ENCODE results near the gene P3H4. TPM values are rescaled to one million over a fixed set of nuclear protein-coding genes. Genes with fewer than 3 reads are reported as not detected.
"Not testable (repeated sequence)": the region's sequence is repeated elsewhere in the genome, so short reads cannot be mapped to it uniquely, and the experiment has no call there.

P3H4 gene, protein sequence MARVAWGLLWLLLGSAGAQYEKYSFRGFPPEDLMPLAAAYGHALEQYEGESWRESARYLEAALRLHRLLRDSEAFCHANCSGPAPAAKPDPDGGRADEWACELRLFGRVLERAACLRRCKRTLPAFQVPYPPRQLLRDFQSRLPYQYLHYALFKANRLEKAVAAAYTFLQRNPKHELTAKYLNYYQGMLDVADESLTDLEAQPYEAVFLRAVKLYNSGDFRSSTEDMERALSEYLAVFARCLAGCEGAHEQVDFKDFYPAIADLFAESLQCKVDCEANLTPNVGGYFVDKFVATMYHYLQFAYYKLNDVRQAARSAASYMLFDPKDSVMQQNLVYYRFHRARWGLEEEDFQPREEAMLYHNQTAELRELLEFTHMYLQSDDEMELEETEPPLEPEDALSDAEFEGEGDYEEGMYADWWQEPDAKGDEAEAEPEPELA
- total RNA-seq, result 32.3 and 42.5 TPM in 2 replicates

DNA sequence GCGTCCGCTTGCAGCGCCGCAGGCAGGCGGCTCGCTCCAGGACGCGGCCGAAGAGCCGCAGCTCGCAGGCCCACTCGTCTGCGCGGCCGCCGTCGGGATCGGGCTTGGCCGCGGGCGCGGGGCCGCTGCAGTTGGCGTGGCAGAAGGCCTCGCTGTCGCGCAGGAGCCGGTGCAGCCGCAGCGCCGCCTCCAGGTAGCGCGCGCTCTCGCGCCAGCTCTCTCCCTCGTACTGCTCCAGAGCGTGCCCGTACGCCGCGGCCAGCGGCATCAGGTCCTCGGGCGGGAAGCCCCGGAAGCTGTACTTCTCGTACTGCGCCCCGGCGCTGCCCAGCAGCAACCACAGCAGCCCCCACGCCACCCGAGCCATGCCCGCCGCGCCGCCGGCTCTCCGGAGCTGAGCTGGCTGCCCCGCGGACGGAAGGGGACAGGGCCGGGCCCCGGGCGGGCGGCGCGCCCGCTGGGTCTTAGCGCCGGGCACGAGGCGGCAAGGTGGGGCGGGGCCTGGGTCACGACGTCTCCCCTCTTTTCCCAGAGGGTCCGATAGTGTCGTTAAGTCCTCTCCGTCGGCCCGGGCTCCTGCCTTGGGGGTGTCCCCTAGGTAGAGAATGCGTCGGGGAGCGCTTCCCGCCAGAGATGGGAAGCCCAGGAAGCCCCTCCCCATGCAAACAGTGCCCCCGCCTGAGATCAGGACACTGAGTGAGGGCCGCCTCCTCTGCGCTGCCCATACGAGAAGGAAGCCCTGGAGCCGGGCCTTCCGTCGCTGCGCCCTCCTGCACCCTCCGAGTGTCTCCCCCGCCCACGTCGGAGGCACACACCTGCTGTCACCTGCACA, at the start of gene P3H4:
TSS of gene P3H4 (minus strand) at position 401 of the 832 bp plus-strand sequence. CDS start at position 367, 34 bp downstream.
- DNase-seq (ENCODE audit: low read depth), result peak; percentile 45

DNA sequence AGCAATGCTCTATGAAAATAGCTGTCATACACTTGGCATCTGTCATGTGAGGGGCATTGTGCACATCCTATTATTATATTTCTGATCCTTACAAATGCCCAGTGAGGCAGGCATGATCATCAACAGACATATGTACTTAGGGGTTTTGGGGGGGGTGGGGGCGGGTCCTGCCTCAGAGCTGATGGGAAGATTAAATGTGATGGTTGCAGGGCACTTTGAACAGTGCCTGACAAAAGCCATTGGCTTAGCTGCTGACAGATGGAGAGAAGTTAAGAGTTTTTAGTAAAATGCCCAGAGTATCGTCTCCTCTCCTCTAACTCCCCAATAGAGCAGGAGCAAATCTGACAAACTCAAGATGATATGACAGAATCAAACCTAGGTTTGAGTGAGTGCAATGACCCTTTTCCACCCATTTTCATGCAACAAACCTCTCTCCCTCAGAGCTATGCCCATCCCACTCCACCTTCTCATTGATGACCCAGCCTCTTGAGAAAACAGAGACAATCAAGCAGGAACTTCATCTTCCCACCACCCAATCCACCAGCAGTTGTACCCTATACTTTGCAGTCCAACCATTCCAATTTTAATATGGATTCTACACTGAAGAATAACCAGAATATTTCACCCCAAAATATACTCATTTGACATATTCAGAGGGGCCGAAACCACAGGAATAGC, 48.6 kb upstream of the P3H4 start:
- DNase-seq (ENCODE audit: low read depth), result no peak

DNA sequence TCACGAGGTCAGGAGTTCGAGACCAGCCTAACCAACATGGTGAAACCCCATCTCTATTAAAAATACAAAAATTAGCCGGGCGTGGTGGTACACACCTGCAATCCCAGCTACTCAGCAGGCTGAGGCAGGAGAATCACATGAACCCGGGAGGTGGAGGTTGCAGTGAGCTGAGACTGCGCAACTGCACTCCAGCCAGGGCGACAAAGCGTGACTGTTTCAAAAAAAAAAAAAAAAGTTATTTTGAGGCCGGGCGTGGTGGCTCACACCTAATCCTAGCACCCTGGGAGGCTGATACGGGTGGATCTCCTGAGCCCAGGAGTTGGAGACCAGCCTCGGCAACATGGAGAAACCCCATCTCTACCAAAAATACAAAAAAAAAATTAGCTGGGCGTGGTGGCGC, 39.6 kb upstream of the P3H4 start:
- DNase-seq (ENCODE audit: low read depth), result not testable (repeated sequence)

DNA sequence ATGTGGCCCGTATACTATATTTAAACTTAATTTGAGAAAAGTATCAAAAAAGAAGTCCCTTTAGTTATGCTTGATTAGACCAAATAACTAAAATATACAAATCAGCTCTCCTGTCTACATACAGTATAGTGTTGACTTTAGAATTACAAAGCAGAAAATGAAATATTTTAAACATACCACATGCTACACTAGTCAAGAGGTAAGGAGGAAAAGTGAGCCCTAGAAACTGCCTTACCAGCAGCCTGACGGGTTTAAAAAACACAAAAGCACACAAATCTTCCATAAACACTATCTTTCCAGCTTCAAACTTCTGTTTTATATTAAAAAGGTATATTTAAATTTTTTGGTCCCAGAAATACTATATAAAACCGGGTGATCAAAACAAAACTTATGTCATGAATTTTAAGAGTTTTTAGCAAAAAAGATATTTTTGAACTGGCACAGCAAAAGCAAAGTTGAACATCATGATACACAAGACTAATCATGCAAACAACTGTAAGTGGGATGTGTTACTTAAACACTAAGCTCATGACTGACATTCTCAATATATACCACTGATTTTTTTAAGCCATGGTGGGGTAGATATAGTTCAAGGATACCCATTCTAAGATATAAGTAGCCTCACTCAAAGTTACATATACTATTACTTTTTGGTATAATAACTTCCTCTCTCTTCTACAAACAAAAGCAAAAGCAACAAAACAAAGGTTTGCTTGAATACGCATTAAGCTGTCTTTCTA, 37.7 kb upstream of the P3H4 start:
- DNase-seq (ENCODE audit: low read depth), result no peak

DNA sequence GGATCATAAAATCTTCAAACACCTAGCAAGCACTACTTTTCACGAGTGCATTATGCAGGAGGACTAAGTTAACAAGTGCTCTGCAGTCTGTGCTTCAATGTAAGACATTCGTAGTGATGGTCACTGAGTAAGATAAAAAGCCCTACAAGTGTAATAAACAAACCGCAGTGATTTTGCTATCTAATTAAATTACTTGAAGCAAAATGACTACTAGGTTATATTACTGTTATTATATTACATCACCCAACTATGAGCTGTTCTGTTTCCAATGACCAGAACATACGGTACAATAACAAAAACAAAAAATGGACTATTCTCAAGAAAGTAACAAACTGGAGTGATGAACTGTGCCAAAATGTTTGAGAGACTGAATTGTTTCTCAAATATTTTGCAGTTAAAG, 37.0 kb upstream of the P3H4 start:
- DNase-seq (ENCODE audit: low read depth), result no peak

DNA sequence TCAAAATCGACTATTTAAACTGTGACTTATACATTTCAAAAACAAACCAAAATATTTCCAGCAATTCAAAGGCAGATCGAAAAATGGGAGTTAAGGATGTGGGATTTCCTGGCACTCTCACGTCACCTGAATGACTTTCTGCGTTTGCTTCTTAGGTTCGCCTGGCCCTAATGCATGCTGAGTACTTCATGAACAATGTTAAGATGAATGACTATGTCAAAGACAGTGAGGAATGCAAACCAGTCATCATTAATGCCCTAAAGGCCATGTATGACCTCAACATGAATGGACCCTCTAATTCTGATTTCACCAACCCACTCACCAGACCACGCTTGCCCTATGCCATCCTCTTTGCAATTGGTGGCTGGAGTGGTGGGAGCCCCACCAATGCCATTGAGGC, 33.2 kb upstream of the P3H4 start:
- no peak for DNase-seq (ENCODE audit: low read depth)

DNA sequence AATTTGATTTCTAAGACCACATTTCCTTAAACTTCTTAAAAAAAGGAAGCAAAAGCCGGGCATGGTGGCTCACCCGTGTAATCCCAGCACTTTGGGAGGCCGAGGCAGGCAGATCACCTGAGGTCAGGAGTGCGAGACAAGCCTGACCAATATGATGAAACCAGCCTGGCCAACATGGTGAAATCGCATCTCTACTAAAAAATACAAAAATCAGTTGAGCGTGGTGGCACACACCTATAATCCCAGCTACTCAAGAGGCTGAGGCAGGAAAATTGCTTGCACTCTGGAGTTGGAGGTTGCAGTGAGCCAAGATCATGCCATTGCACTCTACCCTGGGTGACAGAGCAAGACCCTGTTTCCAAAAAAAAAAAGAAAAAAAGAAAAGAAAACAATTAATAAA, 29.0 kb upstream of the P3H4 start:
- DNase-seq (ENCODE audit: low read depth), result not testable (repeated sequence)

DNA sequence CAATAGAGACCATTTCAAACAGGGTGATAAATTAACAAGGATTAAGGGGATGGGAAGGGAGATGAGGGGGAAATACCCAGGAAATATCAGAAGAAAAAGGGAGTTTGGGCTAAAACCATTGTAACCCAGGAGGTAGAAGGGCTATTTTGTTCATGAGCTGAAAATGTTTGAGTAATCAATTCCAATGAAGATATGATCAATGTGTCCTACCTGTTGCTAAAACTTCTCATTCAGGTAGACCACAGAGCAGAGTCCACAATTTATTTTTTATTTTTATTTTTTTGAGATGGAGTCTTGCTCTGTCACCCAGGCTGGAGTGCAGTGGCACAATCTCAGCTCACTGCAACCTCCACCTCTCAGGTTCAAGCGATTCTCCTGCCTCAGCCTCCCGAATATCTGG, 27.7 kb upstream of the P3H4 start:
- DNase-seq (ENCODE audit: low read depth), result not testable (repeated sequence)

DNA sequence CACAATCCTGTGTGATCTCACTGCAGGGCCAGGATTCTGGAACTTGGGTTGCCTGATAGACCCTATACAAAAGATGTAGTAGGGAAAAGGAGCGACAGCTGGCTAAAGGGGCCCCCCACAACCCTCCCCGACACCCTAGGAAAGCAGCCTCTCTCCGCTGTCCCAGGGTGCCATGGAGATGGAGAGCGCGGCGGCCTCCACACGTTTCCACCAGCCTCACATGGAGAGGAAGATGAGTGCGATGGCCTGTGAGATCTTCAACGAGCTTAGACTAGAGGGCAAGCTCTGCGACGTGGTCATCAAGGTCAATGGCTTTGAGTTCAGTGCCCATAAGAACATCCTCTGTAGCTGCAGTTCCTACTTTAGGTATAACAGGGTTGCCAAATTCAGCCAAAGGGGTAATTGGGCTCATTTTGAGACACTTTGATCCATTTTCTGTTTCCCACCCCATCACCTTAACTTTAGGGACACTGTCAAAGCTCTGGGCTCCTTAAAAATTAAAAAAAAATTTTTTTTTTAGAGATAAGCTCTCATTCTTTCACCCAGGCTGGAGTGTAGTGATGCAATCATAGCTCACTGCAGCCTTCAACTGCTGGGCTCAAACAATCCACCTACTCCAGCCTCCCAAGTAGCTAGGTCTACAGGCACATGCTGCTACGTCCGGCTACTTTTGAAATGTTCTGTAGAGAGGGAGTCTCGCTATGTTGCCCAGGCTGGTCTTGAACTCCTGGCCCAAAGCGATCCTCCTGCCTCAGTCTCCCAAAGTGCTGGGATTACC, 26.2 kb upstream of the P3H4 start, which contains the start of gene KLHL10:
TSS of gene KLHL10 (plus strand) at position 65 of the 778 bp plus-strand sequence. CDS start at position 173, 108 bp downstream.
- DNase-seq (ENCODE audit: low read depth), result no peak

DNA sequence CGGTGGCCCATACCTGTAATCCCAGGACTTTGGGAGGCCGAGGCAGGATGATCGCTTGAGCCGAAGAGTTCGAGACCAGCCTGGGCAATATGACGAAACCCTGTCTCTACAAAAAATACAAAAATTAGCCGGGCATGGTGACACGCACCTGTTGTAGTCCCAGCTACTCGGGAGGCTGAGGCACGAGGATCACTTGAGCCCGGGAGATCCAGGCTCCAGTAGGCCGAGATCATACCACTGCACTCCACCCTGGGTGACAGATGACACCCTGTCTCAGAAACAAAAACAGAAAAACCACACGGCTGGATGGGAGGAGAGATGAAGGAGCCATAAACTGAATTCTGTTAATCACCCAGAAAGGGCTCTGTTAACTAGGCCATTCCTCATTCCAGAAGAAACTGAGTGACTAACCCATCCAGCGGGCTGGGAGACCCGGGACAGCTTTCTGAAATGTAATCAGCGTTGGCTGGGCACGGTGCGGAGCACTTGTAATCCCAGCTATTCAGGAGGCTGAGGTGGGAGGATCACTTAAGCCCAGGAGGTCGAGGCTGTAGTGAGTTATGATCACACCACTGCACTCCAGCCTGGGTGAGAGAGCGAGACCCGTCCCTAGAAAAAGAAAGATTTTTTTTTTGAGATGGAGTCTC, 24.9 kb upstream of the P3H4 start:
- DNase-seq (ENCODE audit: low read depth), result no peak

DNA sequence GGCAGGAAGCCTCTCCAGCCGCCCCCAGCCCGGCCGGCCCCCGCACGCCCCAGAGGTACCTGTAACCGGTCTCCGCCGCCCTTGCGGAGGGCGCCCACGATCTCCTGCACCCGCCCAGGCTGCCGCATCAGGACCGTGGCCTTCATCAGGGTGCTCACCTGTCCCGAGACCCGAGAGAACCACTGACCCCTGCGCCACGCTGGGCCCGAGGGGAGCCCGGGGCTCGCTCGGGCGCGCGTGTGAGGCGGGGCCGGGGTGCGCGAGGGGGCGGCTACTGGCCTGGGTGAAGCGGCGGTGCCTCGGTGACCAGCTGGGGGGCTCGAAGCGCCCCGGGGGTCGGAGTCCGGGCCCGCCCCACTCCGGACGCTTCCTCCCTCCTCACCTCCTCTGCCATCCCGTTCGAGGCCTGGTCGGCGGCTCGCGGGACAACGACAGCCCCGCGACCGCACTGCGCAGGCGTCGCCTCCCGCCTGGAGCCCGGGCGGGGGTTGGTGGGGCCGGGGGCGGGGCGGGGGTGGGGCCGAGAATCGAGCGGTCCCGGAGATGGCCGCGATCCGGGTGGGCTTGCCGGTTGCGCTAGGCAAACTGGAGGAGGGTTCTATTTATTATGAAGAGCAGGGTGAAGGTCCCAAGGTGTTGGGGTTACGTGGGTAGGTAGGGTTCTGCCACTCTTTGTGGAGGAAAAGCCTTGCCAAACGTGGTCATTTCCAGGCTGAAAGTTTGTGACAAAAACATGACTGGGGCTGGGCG, 24.2 kb upstream of the P3H4 start, which contains the start of gene NT5C3B:
TSS of gene NT5C3B (minus strand) at position 433 of the 750 bp plus-strand sequence. CDS start at position 394, 39 bp downstream.
- no peak for DNase-seq (ENCODE audit: low read depth)

DNA sequence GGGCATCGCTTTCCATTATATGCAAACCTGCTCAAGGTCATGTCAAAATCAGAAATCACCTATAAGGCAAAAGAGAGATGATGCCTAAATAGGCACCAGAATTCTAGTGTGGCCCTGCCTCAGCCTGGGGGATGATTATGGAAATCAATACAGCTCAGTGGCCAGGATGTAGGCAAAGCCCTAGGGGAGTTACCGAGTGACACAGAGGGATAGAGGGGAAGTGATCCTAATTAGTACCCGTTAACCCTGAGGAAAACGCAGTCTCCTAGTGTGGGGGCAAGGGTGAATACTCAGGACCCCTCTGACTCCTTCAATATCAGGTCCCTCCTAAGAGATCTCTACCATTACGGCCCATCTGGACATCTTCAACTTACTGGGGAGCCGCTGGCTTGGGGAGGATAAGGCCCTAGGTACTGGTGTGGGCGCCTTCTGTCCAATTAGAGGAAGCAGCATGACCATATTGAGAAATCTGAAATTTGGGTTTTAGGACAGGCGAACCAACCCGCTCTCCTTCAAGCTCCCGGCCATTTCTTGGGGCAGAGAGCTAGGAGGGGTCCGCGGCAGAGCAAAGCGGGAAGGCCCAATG, 23.6 kb upstream of the P3H4 start:
- DNase-seq (ENCODE audit: low read depth), result no peak

DNA sequence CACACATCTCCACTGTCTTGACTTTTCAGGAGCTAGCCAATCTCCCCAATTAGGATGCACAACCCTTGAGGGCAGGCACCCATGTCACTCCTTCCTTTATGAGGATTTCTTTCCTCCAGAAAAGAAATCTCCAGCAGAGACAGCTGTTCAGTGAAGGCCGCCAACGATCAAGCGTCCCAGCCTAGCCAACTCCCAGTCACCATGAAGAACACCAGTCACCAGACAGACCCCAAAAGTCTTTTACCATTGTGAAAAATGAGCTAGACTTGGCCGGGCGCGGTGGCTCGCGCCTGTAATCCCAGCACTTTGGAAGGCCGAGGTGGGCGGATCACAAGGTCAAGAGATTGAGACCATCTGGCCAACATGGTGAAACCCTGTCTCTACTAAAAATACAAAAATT, 18.2 kb upstream of the P3H4 start:
- not testable (repeated sequence) for DNase-seq (ENCODE audit: low read depth)

DNA sequence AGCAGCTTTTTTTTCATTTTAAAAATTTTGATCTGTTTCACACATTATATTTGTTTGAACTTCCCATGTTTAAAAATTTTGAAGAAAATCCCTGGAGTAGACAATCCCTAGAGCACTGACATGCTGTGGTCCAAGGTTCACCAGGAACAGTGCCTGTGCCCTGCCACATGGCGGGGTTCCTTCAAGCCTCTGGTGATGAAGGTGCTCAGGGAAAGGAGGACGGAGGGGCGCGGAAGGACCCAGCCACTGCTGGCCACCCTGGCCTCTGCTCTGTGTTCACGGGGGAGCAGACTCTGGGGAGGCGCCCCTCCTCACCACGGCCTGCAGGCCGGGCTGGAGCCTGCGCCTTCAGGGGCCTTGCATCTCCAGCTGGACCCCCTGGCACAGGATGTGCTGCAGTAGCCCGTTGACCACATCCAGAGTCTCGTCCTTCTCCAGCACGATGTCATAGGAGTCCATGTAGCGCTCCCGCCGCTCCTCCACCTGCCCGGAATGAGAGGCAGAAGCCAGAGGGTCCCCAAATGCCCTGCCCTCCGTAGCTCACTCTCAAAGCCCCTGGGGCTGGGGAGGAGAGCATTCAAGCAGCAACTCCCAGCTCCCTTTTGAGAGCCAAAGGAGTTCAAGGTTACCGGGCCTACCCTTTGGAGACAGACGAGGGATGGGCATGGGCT, 13.6 kb upstream of the P3H4 start:
- no peak for DNase-seq (ENCODE audit: low read depth)

DNA sequence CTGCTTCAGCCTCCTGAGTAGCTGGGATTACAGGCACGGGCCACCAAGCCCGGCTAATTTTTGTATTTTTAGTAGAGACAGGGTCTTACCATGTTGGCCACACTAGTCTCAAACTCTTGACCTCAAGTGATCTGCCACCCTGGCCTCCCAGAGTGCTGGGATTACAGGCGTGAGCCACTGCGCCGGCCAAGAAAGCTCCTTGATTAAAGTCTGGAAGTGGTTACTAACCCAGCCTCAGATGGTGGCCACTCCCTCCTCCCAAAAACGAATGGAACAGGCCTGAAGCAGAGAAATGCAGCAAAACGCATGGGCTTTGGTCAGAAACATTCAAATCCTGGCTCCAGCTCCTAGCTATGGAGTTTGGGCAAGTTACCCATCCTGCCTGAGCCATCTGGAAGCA, 12.3 kb upstream of the P3H4 start:
- DNase-seq (ENCODE audit: low read depth), result no peak

DNA sequence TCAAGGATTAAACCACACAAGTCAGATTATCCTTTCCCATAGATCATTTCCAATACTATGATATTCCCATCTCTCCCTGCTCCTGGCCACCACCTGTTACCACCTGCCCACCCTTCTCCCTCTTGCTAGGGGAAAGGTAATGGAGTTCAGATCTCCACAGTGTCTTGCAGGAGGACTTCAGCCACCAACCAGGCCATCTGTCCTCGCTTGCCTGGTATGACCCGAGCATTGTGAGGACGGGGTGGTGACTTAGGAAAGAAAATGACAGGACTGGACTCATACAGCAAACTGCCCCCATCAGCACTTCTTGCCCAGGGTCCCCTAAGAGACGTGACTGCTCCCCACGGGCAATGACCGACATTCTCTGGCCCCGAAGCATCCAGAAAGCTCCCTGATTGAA, 11.8 kb upstream of the P3H4 start:
- DNase-seq (ENCODE audit: low read depth), result no peak

DNA sequence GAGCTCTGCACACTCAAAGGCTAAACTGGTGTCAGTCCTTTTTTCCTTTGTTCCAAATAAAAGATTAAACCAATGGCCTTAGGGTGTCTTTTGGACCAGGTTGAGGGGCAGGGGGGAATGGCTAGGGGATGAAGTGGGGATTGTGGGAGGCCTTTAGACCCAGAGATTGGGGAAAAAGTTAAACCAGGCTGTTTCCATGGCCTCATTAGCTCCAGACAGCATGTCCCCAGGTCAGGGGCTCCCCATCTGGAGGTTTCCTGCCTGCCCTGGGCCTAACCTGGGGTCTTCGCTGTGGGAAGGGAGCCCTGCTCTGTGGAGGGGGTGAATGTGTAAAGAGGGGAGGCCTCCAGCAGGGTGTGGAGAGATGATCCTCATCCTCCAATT, 11.4 kb upstream of the P3H4 start:
- DNase-seq (ENCODE audit: low read depth), result no peak
